Spleen (tissue), 11 donors: ENCODE results near the gene SELENOF. TPM values are rescaled to one million over a fixed set of nuclear protein-coding genes. Genes with fewer than 3 reads are reported as not detected.
A peak's percentile ranks its signal among the peaks of the same experiment; 100 is the strongest.
"Not testable (repeated sequence)": the region's sequence is repeated elsewhere in the genome, so short reads cannot be mapped to it uniquely, and the experiment has no call there.

Experiments used
- DNase-seq: peaks from one replicate; pipeline ENCODE4 v3.0.0-alpha.2; 2020
- H3K27ac ChIP-seq, 8 donors: fragments of 200-600 bp; sonication (generic) in 7 of 8; 1 replicate in 4 of 8; 2 replicates in 4 of 8; pipeline versions ENCODE4 v1.5.0 to v1.8.0; 2016 to 2021; ENCODE audit warnings: inconsistent platforms in 4 of 8, mild to moderate bottlenecking in 4 of 8, moderate library complexity in 1 of 8
- H3K27me3 ChIP-seq, 7 donors: fragments of 200-600 bp; sonication (generic) in 6 of 7; replicated peaks in 1 of 7; 1 replicate in 4 of 7; 2 replicates in 3 of 7; pipeline versions ENCODE4 v1.5.0 to v1.8.0; 2016 to 2021; ENCODE audit warnings: inconsistent platforms in 3 of 7, mild to moderate bottlenecking in 1 of 7
- H3K36me3 ChIP-seq, 6 donors: fragments of 200-600 bp; sonication (generic) in 5 of 6; 1 replicate in 4 of 6; 2 replicates in 2 of 6; pipeline versions ENCODE4 v1.5.0 to v1.8.0; 2016 to 2021; ENCODE audit warnings: inconsistent platforms in 2 of 6
- H3K4me1 ChIP-seq, 6 donors: fragments of 200-600 bp; sonication (generic) in 5 of 6; 1 replicate in 3 of 6; 2 replicates in 3 of 6; pipeline versions ENCODE4 v1.5.0 to v1.8.0; 2016 to 2021; ENCODE audit warnings: inconsistent platforms in 3 of 6
- H3K4me3 ChIP-seq, 8 donors: fragments of 200-600 bp; sonication (generic) in 7 of 8; 1 replicate in 4 of 8; 2 replicates in 4 of 8; pipeline versions ENCODE4 v1.5.0 to v1.8.0; 2016 to 2021; ENCODE audit warnings: inconsistent platforms in 4 of 8, mild to moderate bottlenecking in 4 of 8, moderate library complexity in 2 of 8
- H3K9me3 ChIP-seq, 8 donors: fragments of 200-600 bp; sonication (generic) in 7 of 8; 1 replicate in 4 of 8; 2 replicates in 4 of 8; pipeline versions ENCODE4 v1.5.0 to v1.8.0; 2016 to 2021; ENCODE audit warnings: inconsistent platforms in 4 of 8
- CTCF ChIP-seq, 11 experiments: fragments of 200-600 bp in 7 of 11; fragments of 450-650 bp in 4 of 11; sonication (generic) in 4 of 11; IDR thresholded peaks in 8 of 11; conservative IDR thresholded peaks in 3 of 11; 1 replicate in 7 of 11; 2 replicates in 4 of 11; pipeline versions ENCODE4 v1.4.0 to v1.8.0; 2016 to 2021; ENCODE audit warnings: antibody characterized with exemption in 11 of 11, inconsistent platforms in 4 of 11, mild to moderate bottlenecking in 1 of 11
- POLR2A ChIP-seq, 3 donors: fragments of 450-650 bp; IDR thresholded peaks; one replicate each; pipeline ENCODE4 v1.5.1; 2017; ENCODE audit warnings: antibody characterized with exemption in 3 of 3, mild to moderate bottlenecking in 1 of 3
- POLR2AphosphoS5 ChIP-seq, 3 donors: sonication (generic); formaldehyde crosslinking; IDR thresholded peaks; one replicate each; pipeline ENCODE4 v1.5.1; 2017; ENCODE audit warnings: antibody characterized with exemption in 3 of 3
- WGBS, 5 donors: extraction: QIAGEN DNeasy Blood & Tissue Kit in 3 of 5; methylation state at CpG; one replicate each; pipeline versions ENCODE4 v1.1.5 to v1.1.7; 2013 to 2018; 5-methylcytosine and 5-hydroxymethylcytosine counted together
- intact Hi-C: fragments of 100-400 bp; cut with DNase I; formaldehyde crosslinking; loops from one replicate; pipeline ENCODE4 v1.15.0; 2023; ENCODE audit warnings: low total_unique reads
- polyA plus RNA-seq, 3 donors: library from polyadenylated mRNA; stranded (reverse); fragments of 200-250 nt; gene quantifications; one replicate each; pipeline ENCODE4 v1.2.1, GENCODE V29; 2013
- total RNA-seq, 7 donors: library from RNA; depleted of rRNA in 3 of 7; stranded (reverse); fragments of >200 nt in 3 of 7; fragmentation: NEBNext Ultra II Directional in 4 of 7; extraction: Animal tissue kit (Norgen Biotek cat#: 25700) in 4 of 7; gene quantifications; one replicate each; pipeline versions ENCODE4 v1.1.0 to v1.2.1, GENCODE V29; 2016 to 2021
- donor health status: healthy with polysubstance abuse.
- donor health status: DM: no; HTN: no; CAD: no; lungs with moderate emphysema.
- donor health status: DM: no; HTN: no; CAD: no.
- donor health status: Bipolar disorder and iron deficiency.
- donor health status: healthy.
- donor health status: DM: no; HTN: no; CAD: no.
- donor health status: DM: yes; HTN: yes; CAD: no.

SELENOF gene
- total and polyA plus RNA-seq, 10 donors = 106 to 197 (median 173) TPM

- no peak overlapping the region for H3K27ac ChIP-seq
- TF ChIP-seq CTCF (IDR thresholded peaks at IDR 0.05 in 8 of 11, conservative IDR thresholded peaks at IDR 0.05 in 3 of 11) = no peak
- TF ChIP-seq POLR2AphosphoS5 (IDR thresholded peaks at IDR 0.05) = no peak
- TF ChIP-seq POLR2A (IDR thresholded peaks at IDR 0.05) = no peak
- H3K4me1 ChIP-seq = peaks cover 0 to 33% (median 9%) of the 10 kb centered on the region in 6 donors
- no peaks in the 10 kb centered on the region for H3K9me3 ChIP-seq
- no peak for DNase-seq
- peaks cover 0 to 28% (median 1%) of the 10 kb centered on the region in 6 donors for H3K36me3 ChIP-seq
- WGBS, 5 donors = 92 to 96% (median 93%) methylated on average over 3 of the region's 3 CpGs
- H3K4me3 ChIP-seq = no peak overlapping the region
- H3K27me3 ChIP-seq = no peaks in the 10 kb centered on the region
- intact Hi-C loops = no loop called here
Observed at GRCh38 chr1:86871001-86871400, 42.9 kb downstream of the SELENOF start.

- TF ChIP-seq POLR2AphosphoS5 (IDR thresholded peaks at IDR 0.05) (no peak), CTCF (IDR thresholded peaks at IDR 0.05 in 8 of 11, conservative IDR thresholded peaks at IDR 0.05 in 3 of 11) (no peak), POLR2A (IDR thresholded peaks at IDR 0.05) (no peak)
- Histone ChIP-seq H3K4me1 (peaks cover 0 to 43% (median 9%) of the 10 kb centered on the region in 6 donors), H3K36me3 (peaks cover 0 to 24% (median 1%) of the 10 kb centered on the region in 6 donors), H3K27me3 (no peaks in the 10 kb centered on the region), H3K9me3 (no peaks in the 10 kb centered on the region), H3K27ac (no peak overlapping the region), H3K4me3 (no peak overlapping the region)
- WGBS, 5 donors = 83 to 95% (median 92%) methylated on average over 1 of the region's 1 CpG
- DNase-seq = no peak
- intact Hi-C loops = no loop called here
Observed at GRCh38 chr1:86868477-86868876, 45.4 kb downstream of the SELENOF start.

- H3K36me3 ChIP-seq = peaks cover 0 to 22% (median 9%) of the 10 kb centered on the region in 6 donors
- peaks cover 0 to 43% (median 9%) of the 10 kb centered on the region in 6 donors for H3K4me1 ChIP-seq
- WGBS, 5 donors = 86 to 97% (median 94%) methylated on average over 4 of the region's 4 CpGs
- intact Hi-C loops, H3K4me3 ChIP-seq, H3K27me3 ChIP-seq, H3K27ac ChIP-seq, DNase-seq, H3K9me3 ChIP-seq: not testable (repeated sequence)
Observed at GRCh38 chr1:86867278-86867677, 46.6 kb downstream of the SELENOF start.

GRCh38 chr1:86866665-86867064 is 47.3 kb downstream of the SELENOF start:
- H3K27ac ChIP-seq = peak overlapping the region in 2 of 8 donors; percentile 10 to 23
- no peak for DNase-seq
- H3K4me1 ChIP-seq = peaks cover 0 to 43% (median 9%) of the 10 kb centered on the region in 6 donors
- H3K27me3 ChIP-seq = no peaks in the 10 kb centered on the region
- intact Hi-C loops = no loop called here
- H3K36me3 ChIP-seq = peaks cover 0 to 23% (median 11%) of the 10 kb centered on the region in 6 donors
- no peak overlapping the region for H3K4me3 ChIP-seq
- TF ChIP-seq POLR2A (IDR thresholded peaks at IDR 0.05) = no peak
- no peak for TF ChIP-seq CTCF (IDR thresholded peaks at IDR 0.05 in 8 of 11, conservative IDR thresholded peaks at IDR 0.05 in 3 of 11)
- no peak for TF ChIP-seq POLR2AphosphoS5 (IDR thresholded peaks at IDR 0.05)
- H3K9me3 ChIP-seq = no peaks in the 10 kb centered on the region
